HS-27A (cell line): ENCODE data around the gene CYP4F8.

Experiments
- DNase-seq: peaks from one replicate; pipeline ENCODE4 v3.0.0-alpha.2; 2012; ENCODE audit warnings: low read depth, missing footprints

CYP4F8 gene

GRCh38 chr19:15616183-15616582, 1.2 kb downstream of the CYP4F8 start:
- DNase-seq: no peak

- no peak for DNase-seq
Observed at GRCh38 chr19:15616627-15617270, 1.7 kb downstream of the CYP4F8 start.

- DNase-seq: no peak
Observed at GRCh38 chr19:15618321-15618720, 3.3 kb downstream of the CYP4F8 start.

GRCh38 chr19:15621801-15622200, 6.8 kb downstream of the CYP4F8 start:
- DNase-seq: no peak

GRCh38 chr19:15622991-15623390, 8.0 kb downstream of the CYP4F8 start:
- no peak for DNase-seq

- DNase-seq: no peak
Observed at GRCh38 chr19:15623711-15624318, 8.8 kb downstream of the CYP4F8 start.

GRCh38 chr19:15628236-15629002, 13.4 kb downstream of the CYP4F8 start:
- no peak for DNase-seq

- DNase-seq: no peak
Observed at GRCh38 chr19:15629003-15629880, 14.2 kb downstream of the CYP4F8 start.

GRCh38 chr19:15631817-15632216, 16.8 kb downstream of the CYP4F8 start:
- no peak for DNase-seq

- DNase-seq: no peak
Observed at GRCh38 chr19:15633082-15633835, 18.2 kb downstream of the CYP4F8 start.

GRCh38 chr19:15634105-15634504, 19.1 kb downstream of the CYP4F8 start:
- DNase-seq: no peak

- no peak for DNase-seq
Observed at GRCh38 chr19:15635016-15635805, 20.2 kb downstream of the CYP4F8 start.

- DNase-seq: no peak
Observed at GRCh38 chr19:15636026-15636425, 21.0 kb downstream of the CYP4F8 start.

- no peak for DNase-seq
Observed at GRCh38 chr19:15639596-15639995, 24.6 kb downstream of the CYP4F8 start.

GRCh38 chr19:15640294-15640903, 25.4 kb downstream of the CYP4F8 start, which contains the start of gene CYP4F3:
Gene CYP4F3, plus strand, starts transcription at chr19:15640897. Its CDS starts 519 bp downstream, at chr19:15641416.
- no peak for DNase-seq

GRCh38 chr19:15640904-15641597, 26.0 kb downstream of the CYP4F8 start:
- DNase-seq: no peak

GRCh38 chr19:15641901-15642491, 27.0 kb downstream of the CYP4F8 start:
- no peak for DNase-seq

- DNase-seq: no peak
Observed at GRCh38 chr19:15642807-15643206, 27.8 kb downstream of the CYP4F8 start.

GRCh38 chr19:15643387-15643786, 28.4 kb downstream of the CYP4F8 start:
- DNase-seq: no peak
